CD8-positive, alpha-beta memory T cell (primary cell): ENCODE results near the gene HIC2. TPM values are rescaled to one million over a fixed set of nuclear protein-coding genes. Genes with fewer than 3 reads are reported as not detected.
"Not testable (repeated sequence)": the region's sequence is repeated elsewhere in the genome, so short reads cannot be mapped to it uniquely, and the experiment has no call there.

Experiments
- CTCF ChIA-PET: fragments of 350-600 bp; sonication (Branson Sonifier 250); formaldehyde crosslinking; loops from one replicate; lab custom pipeline; 2021; ENCODE audit warnings: antibody characterized with exemption; lab: Charles Lee
- POLR2A ChIA-PET: fragments of 350-600 bp; sonication (Branson Sonifier 250); formaldehyde crosslinking; loops from one replicate; lab custom pipeline; 2021; ENCODE audit warnings: antibody characterized with exemption; lab: Charles Lee
- DNase-seq, 5 donors: peaks; one replicate each; pipeline versions ENCODE4 v3.0.0 to v3.0.0-alpha.2; 2020 to 2022; ENCODE audit warnings: mixed read lengths in 1 of 5
- H3K27ac ChIP-seq: one replicate; pipeline ENCODE4 v1.7.0; 2013; ENCODE audit warnings: low read depth, mild to moderate bottlenecking, low read length, moderate library complexity
- H3K27me3 ChIP-seq: 2 replicates; pipeline ENCODE4 v1.7.0; 2013; ENCODE audit warnings: low read length, mild to moderate bottlenecking; ENCODE audit not compliant: insufficient read depth, poor library complexity, severe bottlenecking
- H3K36me3 ChIP-seq: 2 replicates; pipeline ENCODE4 v1.7.0; 2013; ENCODE audit warnings: mild to moderate bottlenecking, low read length, moderate library complexity; ENCODE audit not compliant: insufficient read depth
- H3K4me1 ChIP-seq: 2 replicates; pipeline ENCODE4 v1.7.0; 2013; ENCODE audit warnings: mild to moderate bottlenecking, low read length, moderate library complexity; ENCODE audit not compliant: insufficient read depth
- H3K4me3 ChIP-seq: 2 replicates; pipeline ENCODE4 v1.7.0; 2013; ENCODE audit warnings: mild to moderate bottlenecking, low read length
- H3K9me3 ChIP-seq: 2 replicates; pipeline ENCODE4 v1.7.0; 2013; ENCODE audit warnings: mild to moderate bottlenecking, low read length
- H3K27ac Mint-ChIP-seq, 8 donors: one replicate each; pipeline ENCODE4 v1.8.0; 2020 to 2021; ENCODE audit warnings: mixed read lengths in 8 of 8, mild to moderate bottlenecking in 6 of 8, inconsistent platforms in 3 of 8, moderate library complexity in 3 of 8
- H3K27me3 Mint-ChIP-seq, 2 donors: one replicate each; pipeline ENCODE4 v1.8.0; 2020 to 2021; ENCODE audit warnings: mixed read lengths in 2 of 2, mild to moderate bottlenecking in 1 of 2, moderate library complexity in 1 of 2
- H3K36me3 Mint-ChIP-seq, 3 donors: one replicate each; pipeline ENCODE4 v1.8.0; 2020 to 2021; ENCODE audit warnings: mixed read lengths in 3 of 3, inconsistent platforms in 1 of 3, mild to moderate bottlenecking in 1 of 3
- H3K4me1 Mint-ChIP-seq, 3 donors: one replicate each; pipeline ENCODE4 v1.8.0; 2020 to 2021; ENCODE audit warnings: mixed read lengths in 3 of 3, inconsistent platforms in 1 of 3, mild to moderate bottlenecking in 1 of 3
- H3K4me3 Mint-ChIP-seq, 7 donors: one replicate each; pipeline ENCODE4 v1.8.0; 2020 to 2021; ENCODE audit warnings: mixed read lengths in 7 of 7, mild to moderate bottlenecking in 6 of 7, moderate library complexity in 4 of 7, inconsistent platforms in 2 of 7
- H3K9me3 Mint-ChIP-seq, 5 donors: one replicate each; pipeline ENCODE4 v1.8.0; 2020 to 2022; ENCODE audit warnings: mixed read lengths in 5 of 5, mild to moderate bottlenecking in 3 of 5, moderate library complexity in 2 of 5, inconsistent platforms in 1 of 5
- polyA plus RNA-seq: library from polyadenylated mRNA; unstranded; fragments of 300-500 nt; fragmentation: Illumina TruSeq; gene quantifications from one replicate; pipeline ENCODE4 v1.2.3, GENCODE V29; 2021
- total RNA-seq, 2 experiments: library from RNA; stranded (reverse); gene quantifications; one replicate each; pipeline ENCODE4 v1.2.3, GENCODE V29; 2021

The HIC2 gene
- total and polyA plus RNA-seq, 3 experiments from 2014 or later: 0.60 to 6.8 (median 6.1) TPM

GRCh38 chr22:21451545-21452520 lies 34.7 kb downstream of the HIC2 start:
- POLR2A ChIA-PET: no interaction called here
- peaks cover 0 to 1% (median 0%) of the 10 kb centered on the region in 5 donors for H3K9me3 Mint-ChIP-seq
- no peak overlapping the region for H3K4me3 Mint-ChIP-seq
- no peaks in the 10 kb centered on the region for H3K4me1 Mint-ChIP-seq
- Histone ChIP-seq H3K27me3 (no peaks in the 10 kb centered on the region), H3K9me3 (no peaks in the 10 kb centered on the region), H3K4me3 (no peak overlapping the region), H3K27ac (no peak overlapping the region), H3K4me1 (no peaks in the 10 kb centered on the region), H3K36me3 (no peaks in the 10 kb centered on the region)
- peaks cover 0 to 13% (median 0%) of the 10 kb centered on the region in 3 donors for H3K36me3 Mint-ChIP-seq
- CTCF ChIA-PET: no interaction called here
- no peak overlapping the region for H3K27ac Mint-ChIP-seq
- DNase-seq: no peak
- no peaks in the 10 kb centered on the region for H3K27me3 Mint-ChIP-seq

GRCh38 chr22:21452666-21453065 lies 35.5 kb downstream of the HIC2 start:
- H3K9me3 ChIP-seq, CTCF ChIA-PET, H3K4me3 Mint-ChIP-seq, H3K9me3 Mint-ChIP-seq, H3K27me3 Mint-ChIP-seq, H3K4me3 ChIP-seq, H3K4me1 Mint-ChIP-seq, H3K27ac ChIP-seq, H3K36me3 Mint-ChIP-seq, H3K36me3 ChIP-seq, H3K27me3 ChIP-seq, POLR2A ChIA-PET, DNase-seq, H3K4me1 ChIP-seq, H3K27ac Mint-ChIP-seq: not testable (repeated sequence)

GRCh38 chr22:21454998-21455333 lies 37.8 kb downstream of the HIC2 start:
- H3K27me3 Mint-ChIP-seq, H3K36me3 ChIP-seq, H3K27ac ChIP-seq, POLR2A ChIA-PET, CTCF ChIA-PET, H3K27me3 ChIP-seq, H3K36me3 Mint-ChIP-seq, H3K4me3 ChIP-seq, H3K4me1 ChIP-seq, H3K9me3 Mint-ChIP-seq, H3K4me1 Mint-ChIP-seq, H3K9me3 ChIP-seq, DNase-seq, H3K4me3 Mint-ChIP-seq: not testable (repeated sequence)
- peak overlapping the region in 1 of 8 donors; percentile 58 for H3K27ac Mint-ChIP-seq

- no peaks in the 10 kb centered on the region for H3K36me3 Mint-ChIP-seq
- no peak overlapping the region for H3K27ac ChIP-seq
- H3K4me3 Mint-ChIP-seq: no peak overlapping the region
- no peaks in the 10 kb centered on the region for H3K4me1 Mint-ChIP-seq
- no peak for DNase-seq
- ChIA-PET CTCF (no interaction called here), POLR2A (no interaction called here)
- no peaks in the 10 kb centered on the region for H3K36me3 ChIP-seq
- peak overlapping the region in 1 of 8 donors; percentile 58 for H3K27ac Mint-ChIP-seq
- peaks cover 0 to 2% of the 10 kb centered on the region in 2 donors for H3K27me3 Mint-ChIP-seq
- H3K4me1 ChIP-seq: no peaks in the 10 kb centered on the region
- H3K4me3 ChIP-seq: no peak overlapping the region
- H3K9me3 ChIP-seq: no peaks in the 10 kb centered on the region
- peaks cover 0 to 1% (median 0%) of the 10 kb centered on the region in 5 donors for H3K9me3 Mint-ChIP-seq
- no peaks in the 10 kb centered on the region for H3K27me3 ChIP-seq
Measured at GRCh38 chr22:21455334-21456089, 38.3 kb downstream of the HIC2 start.

DNA sequence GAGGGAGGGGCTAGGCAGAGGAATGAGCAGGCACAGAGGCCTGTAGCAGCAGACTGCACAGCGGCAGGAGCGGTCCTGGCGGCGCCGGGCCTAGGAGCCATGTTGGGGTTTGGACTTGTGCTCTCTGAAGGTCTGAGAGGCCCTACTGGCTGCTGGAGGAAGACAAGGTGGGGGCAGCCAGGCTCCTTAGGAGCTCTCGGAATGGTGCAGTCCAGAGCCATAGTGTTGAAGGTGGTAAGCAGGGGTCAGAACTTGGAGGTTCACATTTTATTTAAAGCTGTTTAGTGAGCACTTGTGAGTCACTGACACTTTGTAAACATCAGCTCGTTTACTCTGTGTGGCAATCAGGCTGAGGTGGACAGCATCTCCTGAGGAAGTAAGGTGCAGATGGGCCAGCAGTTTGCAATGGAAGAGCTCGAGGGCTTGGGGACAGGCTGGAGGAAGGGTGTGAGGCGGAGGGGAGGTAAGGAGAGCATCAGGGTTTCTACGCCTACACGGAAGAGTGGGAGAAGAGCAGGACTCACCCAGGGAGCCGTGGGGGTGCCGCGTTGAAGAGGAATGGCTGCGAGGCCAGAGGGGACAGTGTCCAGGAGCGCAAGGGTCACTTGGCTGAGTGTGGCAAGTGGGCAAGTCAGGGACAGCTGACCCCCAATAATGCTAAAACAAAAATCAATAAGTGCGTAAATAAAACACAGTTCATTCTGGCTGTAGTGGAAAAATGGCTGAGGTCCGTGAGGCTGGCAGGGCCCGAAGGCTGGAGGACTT lies 40.0 kb downstream of the HIC2 start:
- Mint-ChIP-seq H3K9me3 (no peaks in the 10 kb centered on the region), H3K4me1 (no peaks in the 10 kb centered on the region), H3K4me3 (no peak overlapping the region), H3K36me3 (no peaks in the 10 kb centered on the region), H3K27ac (peak overlapping the region in 1 of 8 donors; percentile 39), H3K27me3 (peaks cover 0 to 2% of the 10 kb centered on the region in 2 donors)
- no peak for DNase-seq
- H3K27me3 ChIP-seq: no peaks in the 10 kb centered on the region
- no peaks in the 10 kb centered on the region for H3K4me1 ChIP-seq
- no peak overlapping the region for H3K27ac ChIP-seq
- H3K9me3 ChIP-seq: no peaks in the 10 kb centered on the region
- H3K4me3 ChIP-seq: no peak overlapping the region
- CTCF ChIA-PET: no interaction called here
- POLR2A ChIA-PET: no interaction called here
- no peaks in the 10 kb centered on the region for H3K36me3 ChIP-seq

- CTCF ChIA-PET, H3K9me3 Mint-ChIP-seq, H3K27me3 ChIP-seq, H3K27me3 Mint-ChIP-seq, H3K4me3 ChIP-seq, H3K9me3 ChIP-seq, DNase-seq, H3K36me3 ChIP-seq, H3K4me1 ChIP-seq, H3K27ac ChIP-seq, POLR2A ChIA-PET, H3K27ac Mint-ChIP-seq, H3K4me3 Mint-ChIP-seq, H3K36me3 Mint-ChIP-seq, H3K4me1 Mint-ChIP-seq: not testable (repeated sequence)
Measured at GRCh38 chr22:21462672-21463071, 45.5 kb downstream of the HIC2 start.

DNA sequence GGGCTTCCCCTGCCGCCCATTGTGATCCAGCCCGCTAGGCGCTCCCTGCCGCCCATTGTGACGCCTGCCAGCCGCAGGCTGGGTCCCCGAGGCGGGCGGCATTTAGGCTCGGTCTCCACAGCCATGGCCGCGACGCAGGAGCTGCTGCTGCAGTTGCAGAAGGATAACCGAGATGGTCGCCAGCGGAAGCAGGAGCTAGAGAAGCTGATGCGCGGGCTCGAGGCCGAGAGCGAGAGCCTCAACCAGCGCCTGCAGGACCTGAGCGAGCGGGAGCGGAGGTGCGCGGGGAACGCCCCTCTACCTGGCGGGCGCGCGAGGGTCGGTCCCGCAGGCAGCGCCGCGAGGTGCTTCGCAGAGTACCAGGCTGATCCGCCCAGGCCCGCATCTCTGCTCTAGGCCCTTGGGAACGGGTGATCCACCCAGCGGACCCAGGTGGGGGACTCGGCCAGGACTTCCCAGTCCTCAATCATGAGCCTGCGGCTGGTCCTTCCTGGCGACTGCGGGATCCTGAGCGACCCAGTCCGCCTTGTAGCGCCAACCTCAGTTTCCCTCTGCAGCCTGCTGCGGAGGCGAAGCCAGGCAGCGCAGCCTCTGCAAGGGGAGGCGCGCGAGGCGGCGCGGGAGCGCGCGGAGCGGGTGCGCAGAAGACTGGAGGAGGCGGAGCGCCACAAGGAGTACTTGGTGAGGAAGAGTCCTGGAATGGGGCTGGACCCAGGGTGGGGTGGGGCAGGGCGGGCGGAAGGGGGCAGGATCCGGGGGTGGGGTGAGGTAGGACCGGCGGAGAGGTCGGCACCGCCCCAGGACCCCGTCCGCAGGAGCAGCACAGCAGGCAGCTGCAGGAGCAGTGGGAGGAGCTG lies 50.4 kb downstream of the HIC2 start, which contains the start of gene TMEM191C:
Gene TMEM191C (plus strand): TSS at position 51 of the 857 bp plus-strand sequence. CDS start 73 bp downstream, at position 124.
- CTCF ChIA-PET, H3K36me3 Mint-ChIP-seq, POLR2A ChIA-PET, H3K9me3 Mint-ChIP-seq, H3K27me3 Mint-ChIP-seq, H3K4me1 Mint-ChIP-seq, H3K4me3 ChIP-seq, H3K4me1 ChIP-seq, H3K27me3 ChIP-seq, H3K36me3 ChIP-seq, H3K9me3 ChIP-seq: not testable (repeated sequence)
- H3K27ac ChIP-seq: peak within 1 kb of the TSS; percentile 43
- Mint-ChIP-seq H3K4me3 (peak within 1 kb of the TSS; percentile 86 to 99 (median 93)), H3K27ac (peak within 1 kb of the TSS; percentile 83 to 99 (median 96))
- DNase-seq: peak in 1 of 5 donors; percentile 26
